AG09319 (cell line): ENCODE measurements around the gene PFKP.

Experiments used
- DNase-seq: peaks from one replicate; pipeline ENCODE4 v3.0.0-alpha.2; 2010; ENCODE audit warnings: low read depth; ENCODE audit errors: extremely low read depth
- TF ChIP-seq, protein P1 (sequence below): IDR thresholded peaks from 2 replicates; pipeline ENCODE4 v1.5.1; 2011; ENCODE audit warnings: low read depth, mild to moderate bottlenecking, inconsistent platforms, low read length, moderate library complexity

PFKP gene

DNA sequence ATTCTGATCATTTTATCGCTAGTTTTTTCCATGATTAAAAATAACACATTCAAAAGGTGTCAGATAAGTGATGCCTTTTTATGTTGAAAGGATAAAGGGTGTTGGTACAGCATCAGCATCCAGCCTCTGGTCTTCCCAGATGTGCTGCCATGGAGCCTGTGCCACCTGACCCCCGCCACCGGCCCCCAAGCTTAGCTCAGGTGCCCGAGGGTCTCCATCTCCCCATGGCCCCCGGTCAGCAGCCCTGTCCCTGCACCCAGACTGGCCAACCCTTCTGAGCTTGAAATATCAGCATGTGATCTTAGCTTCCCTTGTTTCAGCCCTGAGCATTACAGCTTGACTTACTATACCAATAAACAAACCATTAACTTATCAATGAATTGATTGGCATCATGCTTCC is 24.6 kb downstream of the PFKP start:
- TF ChIP-seq, protein P1, sequence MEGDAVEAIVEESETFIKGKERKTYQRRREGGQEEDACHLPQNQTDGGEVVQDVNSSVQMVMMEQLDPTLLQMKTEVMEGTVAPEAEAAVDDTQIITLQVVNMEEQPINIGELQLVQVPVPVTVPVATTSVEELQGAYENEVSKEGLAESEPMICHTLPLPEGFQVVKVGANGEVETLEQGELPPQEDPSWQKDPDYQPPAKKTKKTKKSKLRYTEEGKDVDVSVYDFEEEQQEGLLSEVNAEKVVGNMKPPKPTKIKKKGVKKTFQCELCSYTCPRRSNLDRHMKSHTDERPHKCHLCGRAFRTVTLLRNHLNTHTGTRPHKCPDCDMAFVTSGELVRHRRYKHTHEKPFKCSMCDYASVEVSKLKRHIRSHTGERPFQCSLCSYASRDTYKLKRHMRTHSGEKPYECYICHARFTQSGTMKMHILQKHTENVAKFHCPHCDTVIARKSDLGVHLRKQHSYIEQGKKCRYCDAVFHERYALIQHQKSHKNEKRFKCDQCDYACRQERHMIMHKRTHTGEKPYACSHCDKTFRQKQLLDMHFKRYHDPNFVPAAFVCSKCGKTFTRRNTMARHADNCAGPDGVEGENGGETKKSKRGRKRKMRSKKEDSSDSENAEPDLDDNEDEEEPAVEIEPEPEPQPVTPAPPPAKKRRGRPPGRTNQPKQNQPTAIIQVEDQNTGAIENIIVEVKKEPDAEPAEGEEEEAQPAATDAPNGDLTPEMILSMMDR, result no peak
- no peak for DNase-seq

- no peak for DNase-seq
- TF ChIP-seq, protein P1, result no peak
Measured at GRCh38 chr10:3093996-3094395, 26.6 kb downstream of the PFKP start.

- TF ChIP-seq, protein P1, result no peak
- DNase-seq, result no peak
Measured at GRCh38 chr10:3094609-3095036, 27.3 kb downstream of the PFKP start.

- TF ChIP-seq, protein P1, result no peak
- DNase-seq, result peak; percentile 87
Measured at GRCh38 chr10:3095373-3096139, 28.2 kb downstream of the PFKP start.

DNA sequence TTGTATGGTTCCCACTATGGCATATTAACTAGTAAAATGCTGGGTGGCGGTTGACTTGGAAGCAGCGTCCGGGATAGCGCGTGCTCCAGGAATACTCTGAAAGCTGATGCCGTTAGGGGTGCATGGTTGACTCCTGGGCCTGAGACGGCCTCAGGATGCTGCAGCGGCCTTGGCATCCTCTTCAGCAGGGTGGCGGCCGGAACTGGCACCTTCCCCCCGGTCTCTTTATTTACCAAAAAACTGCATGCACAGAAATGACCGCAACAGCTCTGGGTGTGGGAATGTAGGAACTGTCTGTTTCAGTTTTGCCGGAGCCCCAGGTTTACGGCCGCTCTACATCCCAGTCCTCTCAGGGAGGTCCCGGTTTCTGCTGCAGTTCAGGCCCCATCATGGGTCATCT is 28.8 kb downstream of the PFKP start:
- TF ChIP-seq, protein P1, result no peak
- no peak for DNase-seq

DNA sequence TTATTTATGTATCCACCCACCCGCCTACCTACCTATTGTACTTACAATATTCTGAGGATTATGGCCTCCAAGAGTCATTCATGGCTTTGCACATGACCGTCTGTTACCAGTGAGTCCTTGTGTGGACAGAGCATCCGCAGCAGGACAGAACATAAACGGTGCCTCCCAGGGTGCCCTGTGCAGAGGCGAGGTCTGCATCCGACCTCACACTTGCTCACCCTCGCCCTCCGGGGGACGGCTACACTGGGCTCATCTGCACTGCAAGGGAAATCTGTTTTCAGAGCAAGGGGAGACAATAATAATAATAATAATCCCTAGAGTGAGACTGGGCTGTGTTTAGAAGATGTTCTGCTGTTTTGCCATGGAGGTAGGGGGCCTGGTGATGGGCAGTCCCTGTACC is 29.8 kb downstream of the PFKP start:
- no peak for DNase-seq
- TF ChIP-seq, protein P1, result no peak

- TF ChIP-seq, protein P1, result no peak
- no peak for DNase-seq
Measured at GRCh38 chr10:3098689-3099088, 31.3 kb downstream of the PFKP start.
